GM12801 (cell line): ENCODE results near the gene TMEM88.

Source experiments
- TF ChIP-seq, protein P1 (sequence below): IDR thresholded peaks from one replicate; pipeline ENCODE4 v1.5.1; 2011; ENCODE audit warnings: control low read depth; ENCODE audit not compliant: insufficient read length; ENCODE audit errors: extremely low read depth

Gene TMEM88

DNA sequence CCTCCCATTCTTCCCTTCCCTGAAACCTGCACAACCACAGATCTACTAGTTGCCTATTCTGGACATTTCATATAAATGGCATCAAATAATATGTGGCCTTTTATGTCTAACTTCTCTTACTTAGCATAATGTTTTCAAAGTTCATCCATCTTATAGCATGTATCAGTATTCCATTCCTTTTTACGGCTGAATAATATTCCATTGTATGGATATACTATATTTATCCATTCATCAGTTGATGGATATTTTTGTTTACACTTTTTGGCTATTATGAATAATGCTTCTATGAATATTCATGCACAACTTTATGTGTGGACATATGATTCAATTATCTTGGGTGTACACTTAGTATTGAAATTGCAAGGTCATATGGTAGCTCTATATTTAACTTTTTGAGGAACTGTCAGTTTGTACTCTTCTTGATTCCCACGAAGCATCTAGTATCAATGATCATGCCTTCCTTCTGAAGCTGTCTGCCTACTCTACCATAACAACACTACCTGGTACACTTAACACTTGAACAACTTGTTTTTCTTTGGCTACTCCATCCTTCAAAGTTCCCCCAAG, 21.0 kb downstream of the TMEM88 start:
- TF ChIP-seq, protein P1, sequence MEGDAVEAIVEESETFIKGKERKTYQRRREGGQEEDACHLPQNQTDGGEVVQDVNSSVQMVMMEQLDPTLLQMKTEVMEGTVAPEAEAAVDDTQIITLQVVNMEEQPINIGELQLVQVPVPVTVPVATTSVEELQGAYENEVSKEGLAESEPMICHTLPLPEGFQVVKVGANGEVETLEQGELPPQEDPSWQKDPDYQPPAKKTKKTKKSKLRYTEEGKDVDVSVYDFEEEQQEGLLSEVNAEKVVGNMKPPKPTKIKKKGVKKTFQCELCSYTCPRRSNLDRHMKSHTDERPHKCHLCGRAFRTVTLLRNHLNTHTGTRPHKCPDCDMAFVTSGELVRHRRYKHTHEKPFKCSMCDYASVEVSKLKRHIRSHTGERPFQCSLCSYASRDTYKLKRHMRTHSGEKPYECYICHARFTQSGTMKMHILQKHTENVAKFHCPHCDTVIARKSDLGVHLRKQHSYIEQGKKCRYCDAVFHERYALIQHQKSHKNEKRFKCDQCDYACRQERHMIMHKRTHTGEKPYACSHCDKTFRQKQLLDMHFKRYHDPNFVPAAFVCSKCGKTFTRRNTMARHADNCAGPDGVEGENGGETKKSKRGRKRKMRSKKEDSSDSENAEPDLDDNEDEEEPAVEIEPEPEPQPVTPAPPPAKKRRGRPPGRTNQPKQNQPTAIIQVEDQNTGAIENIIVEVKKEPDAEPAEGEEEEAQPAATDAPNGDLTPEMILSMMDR, result no peak

DNA sequence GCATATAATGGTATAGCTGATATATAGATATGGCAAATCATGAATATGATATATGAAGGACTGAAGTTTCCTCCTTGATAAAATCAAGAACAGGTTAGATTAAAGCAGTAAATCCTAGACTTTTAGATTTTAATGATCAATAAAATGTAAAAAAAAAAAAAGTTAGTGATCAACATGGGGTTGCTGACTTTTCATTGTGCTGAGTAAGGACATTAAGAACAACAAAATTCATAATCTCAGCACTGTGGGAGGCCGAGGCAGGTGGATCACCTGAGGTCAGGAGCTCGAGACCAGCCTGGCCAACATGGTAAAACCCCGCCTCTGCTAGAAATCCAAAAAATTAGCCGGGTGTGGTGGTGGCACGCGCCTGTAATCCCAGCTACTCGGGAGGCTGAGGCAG, 23.4 kb downstream of the TMEM88 start:
- TF ChIP-seq, protein P1, result no peak

DNA sequence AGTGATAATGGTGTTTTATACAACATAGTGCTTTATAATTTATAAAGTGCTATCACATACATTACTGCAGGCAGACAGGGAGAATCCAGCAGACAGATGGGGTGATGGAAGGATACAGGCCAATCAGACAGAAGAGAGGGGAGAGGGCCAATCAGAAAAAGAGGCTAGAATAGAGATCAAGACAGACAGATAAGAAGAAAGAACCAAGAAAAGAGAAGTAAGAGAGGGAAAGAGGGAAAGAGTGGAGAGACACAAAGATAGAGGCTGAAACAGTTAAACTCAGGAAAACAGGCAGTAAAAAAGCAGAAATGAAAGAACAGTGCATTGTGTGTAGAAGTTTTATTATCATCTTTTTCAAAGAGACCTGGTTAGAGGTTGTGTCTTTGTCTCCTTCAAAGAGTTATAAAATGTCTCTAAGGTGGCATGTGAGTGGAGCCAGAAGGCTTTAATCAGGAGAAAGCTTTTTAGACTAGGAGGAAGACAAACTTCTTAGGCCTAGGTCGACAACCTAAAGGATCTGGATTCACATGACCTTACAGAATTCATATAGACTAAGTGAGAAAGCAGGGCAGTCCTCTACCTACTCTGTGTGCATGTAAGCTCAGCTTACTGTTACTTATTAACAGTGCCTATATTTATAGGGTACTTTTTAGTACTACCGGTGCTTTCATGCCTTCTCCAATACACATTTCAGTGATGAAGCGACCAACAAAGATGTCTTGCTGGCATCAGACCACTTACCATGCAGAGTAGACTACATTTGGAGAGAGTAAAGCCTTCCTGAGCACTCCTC, 25.4 kb downstream of the TMEM88 start:
- TF ChIP-seq, protein P1, result no peak

DNA sequence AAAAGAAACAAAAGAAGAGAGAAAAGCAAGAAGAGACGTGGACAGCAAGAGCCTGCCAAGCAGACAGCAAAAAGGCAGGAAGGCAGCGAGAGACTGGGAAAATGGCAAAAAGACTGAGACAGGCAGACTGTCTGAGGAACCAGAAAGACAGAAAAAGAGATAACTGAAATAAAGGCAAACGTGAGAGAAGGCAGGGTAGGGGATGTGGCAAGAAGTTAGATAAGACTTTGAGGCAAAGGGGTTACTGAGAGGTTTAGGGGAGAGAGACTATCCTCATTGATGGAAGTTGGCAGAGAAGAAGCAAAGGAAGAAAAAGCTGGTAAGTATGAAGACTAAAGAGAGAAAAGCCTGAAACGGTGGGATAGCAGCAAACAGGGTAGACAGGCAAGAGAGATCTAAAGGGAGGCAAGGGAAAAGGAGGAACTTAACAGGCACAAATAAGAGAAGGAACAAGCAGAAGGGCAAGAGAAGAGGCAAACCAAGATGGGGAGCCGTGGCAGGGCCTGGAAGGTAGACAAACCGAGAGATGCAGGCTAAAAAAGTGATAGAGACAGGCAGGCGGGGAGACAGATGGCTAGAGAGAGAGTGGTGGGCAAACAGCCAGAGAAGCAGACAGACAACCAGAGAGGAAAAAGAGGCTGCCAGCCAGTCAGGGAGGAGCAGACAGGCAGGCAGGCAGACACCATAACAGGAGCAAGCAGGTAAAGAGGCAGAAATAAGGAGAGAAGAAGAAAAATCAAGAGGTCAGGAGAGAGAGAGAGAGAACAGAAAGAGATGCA, 26.6 kb downstream of the TMEM88 start:
- TF ChIP-seq, protein P1, result no peak

DNA sequence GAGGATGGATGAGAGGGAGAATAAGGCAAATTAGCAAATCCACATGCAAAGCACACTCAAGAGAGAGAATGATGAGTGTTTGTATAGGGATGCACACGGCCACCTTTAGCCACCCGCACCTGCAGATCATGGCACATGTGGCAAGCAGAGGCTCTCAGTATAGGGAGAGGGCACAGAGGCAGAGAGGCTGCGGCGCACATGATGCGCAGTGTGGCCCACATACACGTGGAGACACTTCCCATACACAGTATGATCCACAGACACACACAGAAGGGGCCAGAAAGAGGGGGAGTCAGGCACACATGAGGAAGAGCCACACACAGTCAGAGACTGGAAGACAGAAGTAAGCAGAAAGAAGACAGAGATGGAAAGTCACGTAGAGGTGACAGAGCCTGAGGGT, 27.2 kb downstream of the TMEM88 start:
- TF ChIP-seq, protein P1, result no peak

DNA sequence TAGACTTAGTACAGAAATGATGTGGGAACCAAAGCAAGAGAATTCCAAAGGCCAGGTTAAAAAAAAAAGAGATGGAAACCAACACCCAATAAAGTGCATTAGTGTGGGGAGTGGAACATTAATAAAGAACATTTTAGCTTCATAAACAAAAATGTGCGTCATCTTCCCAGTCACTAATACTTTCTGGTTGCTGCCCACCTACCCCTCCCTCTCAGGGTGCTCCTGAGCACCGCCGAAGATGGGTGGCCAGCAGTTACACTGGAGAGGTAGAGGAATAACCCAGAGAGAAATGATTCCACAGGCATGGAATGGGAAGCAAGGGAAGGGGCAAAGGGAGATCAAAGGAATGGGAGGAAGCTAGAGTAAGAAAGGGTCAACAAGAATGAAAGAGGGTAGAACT, 27.8 kb downstream of the TMEM88 start:
- TF ChIP-seq, protein P1, result no peak

DNA sequence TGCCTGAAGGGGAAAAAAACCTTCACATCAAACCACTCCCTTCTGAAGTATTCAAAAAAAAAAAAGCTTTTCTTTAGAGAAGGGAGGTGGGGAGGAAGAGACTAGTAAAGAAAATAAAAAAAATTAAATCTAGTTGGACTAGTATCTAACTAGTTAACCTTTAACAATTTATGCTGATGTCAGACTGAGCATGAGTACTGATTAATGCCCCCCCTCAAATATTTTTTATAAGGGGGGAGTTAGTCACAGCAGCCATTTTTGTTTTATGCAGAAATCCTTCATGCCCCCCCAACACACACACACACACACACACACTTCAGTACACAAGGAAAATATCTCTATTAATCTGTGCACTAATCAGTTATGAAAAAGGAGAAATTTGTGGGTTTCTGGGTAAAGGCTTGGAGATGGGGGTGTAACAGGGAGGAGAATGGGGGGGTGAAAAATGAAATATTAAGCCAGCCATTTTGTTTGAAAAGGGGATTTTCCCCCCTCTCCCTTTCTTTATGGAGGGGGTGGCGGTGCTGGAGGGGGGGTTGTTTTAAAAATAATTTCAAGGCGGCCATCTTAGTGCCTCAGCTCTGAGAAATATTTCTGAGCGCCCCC, 29.0 kb downstream of the TMEM88 start:
- TF ChIP-seq, protein P1, result no peak
